Hippocampal formation (tissue), 2 donors: ENCODE results near the gene KLHL36.

ENCODE experiments used
- DNase-seq, 2 donors: peaks; one replicate each; lab custom pipeline; 2025; lab: John Stamatoyannopoulos, UW

KLHL36 gene

DNA sequence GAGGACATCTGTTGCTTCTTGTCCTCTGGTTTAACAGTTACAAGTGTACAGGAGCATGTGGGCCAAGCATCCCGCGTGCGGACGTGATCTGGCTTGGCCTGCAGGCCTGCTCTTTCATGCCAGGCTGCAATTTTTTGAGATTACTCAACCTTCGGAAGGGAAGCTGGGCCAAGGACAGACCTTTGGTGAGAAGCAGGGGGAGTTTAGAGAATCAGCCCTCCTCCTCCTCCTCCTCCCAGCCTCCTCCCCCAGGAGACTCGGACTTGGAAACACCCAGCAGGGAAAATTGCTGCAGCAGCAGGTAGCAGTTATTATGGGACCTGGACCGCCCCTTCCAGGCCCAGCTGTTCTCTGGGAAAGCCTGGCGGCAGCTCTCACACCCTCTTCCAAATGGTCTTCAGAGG lies 5.1 kb upstream of the KLHL36 start:
- DNase-seq: no peak

- no peak for DNase-seq
Observed at GRCh38 chr16:84643674-84644073, 4.6 kb upstream of the KLHL36 start.

GRCh38 chr16:84648595-84649510 lies 542 bp downstream of the KLHL36 start:
- no peak for DNase-seq

GRCh38 chr16:84649511-84649861 lies 1.2 kb downstream of the KLHL36 start:
- no peak for DNase-seq

DNA sequence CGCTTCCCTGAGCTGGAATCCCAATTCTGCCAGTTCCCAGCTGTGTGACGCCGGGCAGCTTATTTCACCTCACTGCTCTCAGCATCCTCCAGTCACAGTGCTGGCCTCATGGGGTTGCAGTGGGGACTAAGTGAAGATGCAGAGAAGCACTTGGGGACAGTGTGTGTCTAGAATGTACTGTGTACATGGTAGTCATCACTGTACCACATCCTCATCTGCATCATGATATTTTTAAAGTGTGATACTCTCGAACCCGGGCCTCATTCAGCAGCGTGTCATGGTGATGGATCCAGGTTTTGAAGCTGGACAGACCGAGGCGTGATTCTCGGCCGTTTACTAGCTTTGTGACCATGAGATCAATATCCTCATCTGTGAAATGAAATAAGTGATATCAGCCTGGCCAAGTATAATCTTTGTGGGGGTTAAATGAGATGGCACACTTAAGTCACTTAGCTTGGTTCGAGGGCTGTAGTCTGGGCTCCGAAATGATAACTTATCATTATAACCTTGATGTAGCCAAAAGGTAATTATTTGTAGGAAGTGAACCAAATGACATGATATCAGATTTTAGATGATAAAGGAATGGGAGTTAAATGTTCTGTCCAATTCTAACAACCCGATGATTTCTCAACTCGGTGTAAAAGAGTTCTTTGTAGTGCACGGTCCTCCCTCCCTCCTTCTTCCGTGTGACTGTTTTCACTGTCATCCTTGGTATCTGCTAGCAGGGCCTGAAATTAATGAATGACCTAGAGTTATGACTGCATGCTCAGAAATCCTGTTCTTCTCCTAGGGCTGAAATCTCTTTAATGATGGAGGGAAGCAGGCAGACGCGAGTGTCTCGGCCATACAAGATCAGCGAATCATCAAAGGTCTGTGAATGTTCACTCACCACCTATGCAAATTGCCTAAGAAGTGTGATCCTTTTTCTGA lies 2.0 kb downstream of the KLHL36 start:
- DNase-seq: no peak

GRCh38 chr16:84652566-84652965 lies 4.3 kb downstream of the KLHL36 start:
- DNase-seq: no peak

DNA sequence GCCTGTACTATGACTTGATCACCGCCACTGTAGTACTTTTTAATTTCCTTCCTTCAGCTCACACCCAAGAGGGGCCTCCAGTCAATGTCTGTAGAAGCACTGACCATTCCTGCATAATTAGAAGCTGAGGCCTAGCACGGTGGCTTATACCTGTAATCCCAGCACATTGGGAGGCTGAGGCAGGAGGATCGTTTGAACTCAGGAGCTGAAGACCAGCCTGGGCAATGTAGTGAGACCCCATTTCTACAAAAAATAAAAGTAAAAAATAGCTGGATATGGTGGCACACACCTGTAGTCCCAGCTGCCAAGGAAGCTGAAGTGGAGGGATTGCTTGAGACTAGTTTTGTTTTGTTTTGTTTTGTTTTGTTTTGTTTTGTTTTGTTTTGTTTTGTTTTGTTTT lies 5.9 kb downstream of the KLHL36 start:
- DNase-seq: no peak

GRCh38 chr16:84654998-84655397 lies 6.7 kb downstream of the KLHL36 start:
- no peak for DNase-seq

DNA sequence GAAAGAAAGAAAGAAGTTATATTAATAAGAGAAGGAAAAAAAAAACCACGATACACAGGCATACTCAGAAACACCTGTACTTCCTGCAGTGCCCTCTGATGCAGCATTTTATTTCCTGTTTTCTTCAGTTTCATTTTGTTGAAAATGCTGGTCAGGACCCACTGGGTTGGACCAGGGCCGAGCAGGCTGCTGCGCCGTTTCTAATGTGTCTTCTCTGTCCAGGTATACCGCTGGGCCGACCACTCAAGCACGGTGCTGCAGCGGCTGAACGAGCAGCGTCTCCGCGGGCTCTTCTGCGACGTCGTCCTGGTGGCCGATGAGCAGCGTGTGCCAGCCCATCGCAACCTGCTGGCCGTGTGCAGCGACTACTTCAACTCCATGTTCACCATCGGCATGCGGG lies 8.3 kb downstream of the KLHL36 start:
- DNase-seq: no peak

DNA sequence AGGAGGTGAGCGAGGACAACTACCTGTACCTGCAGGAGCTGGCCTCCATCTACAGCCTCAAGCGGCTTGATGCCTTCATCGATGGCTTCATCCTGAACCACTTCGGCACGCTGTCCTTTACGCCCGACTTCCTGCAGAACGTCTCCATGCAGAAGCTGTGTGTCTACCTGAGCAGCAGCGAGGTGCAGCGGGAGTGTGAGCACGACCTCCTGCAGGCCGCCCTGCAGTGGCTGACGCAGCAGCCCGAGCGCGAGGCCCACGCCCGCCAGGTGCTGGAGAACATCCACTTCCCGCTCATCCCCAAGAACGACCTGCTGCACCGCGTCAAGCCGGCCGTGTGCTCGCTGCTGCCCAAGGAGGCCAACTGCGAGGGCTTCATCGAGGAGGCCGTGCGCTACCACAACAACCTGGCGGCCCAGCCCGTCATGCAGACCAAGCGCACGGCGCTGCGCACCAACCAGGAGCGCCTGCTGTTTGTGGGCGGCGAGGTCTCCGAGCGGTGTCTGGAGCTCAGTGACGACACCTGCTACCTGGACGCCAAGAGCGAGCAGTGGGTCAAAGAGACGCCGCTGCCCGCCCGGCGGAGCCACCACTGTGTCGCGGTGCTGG lies 9.0 kb downstream of the KLHL36 start:
- no peak for DNase-seq

DNA sequence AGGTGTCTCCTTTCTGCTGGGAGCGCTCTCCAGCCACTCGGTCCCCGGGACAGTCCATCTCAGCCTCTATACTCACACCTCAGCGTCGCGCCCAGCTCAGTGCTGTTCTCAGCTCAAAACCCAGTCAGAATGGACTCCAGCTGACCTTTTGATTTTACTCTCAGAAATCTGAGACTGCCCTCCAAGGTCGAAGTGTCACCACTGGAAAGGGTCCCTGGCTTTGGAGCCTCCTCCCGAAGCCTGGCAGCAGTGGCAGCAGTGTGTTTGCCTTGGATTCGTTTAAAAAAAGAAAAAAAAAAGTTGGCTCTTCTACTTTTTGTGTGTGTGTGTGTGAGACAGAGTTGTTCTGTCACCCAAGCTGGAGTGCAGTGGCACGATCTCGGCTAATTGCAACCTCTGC lies 10.4 kb downstream of the KLHL36 start:
- DNase-seq: no peak

DNA sequence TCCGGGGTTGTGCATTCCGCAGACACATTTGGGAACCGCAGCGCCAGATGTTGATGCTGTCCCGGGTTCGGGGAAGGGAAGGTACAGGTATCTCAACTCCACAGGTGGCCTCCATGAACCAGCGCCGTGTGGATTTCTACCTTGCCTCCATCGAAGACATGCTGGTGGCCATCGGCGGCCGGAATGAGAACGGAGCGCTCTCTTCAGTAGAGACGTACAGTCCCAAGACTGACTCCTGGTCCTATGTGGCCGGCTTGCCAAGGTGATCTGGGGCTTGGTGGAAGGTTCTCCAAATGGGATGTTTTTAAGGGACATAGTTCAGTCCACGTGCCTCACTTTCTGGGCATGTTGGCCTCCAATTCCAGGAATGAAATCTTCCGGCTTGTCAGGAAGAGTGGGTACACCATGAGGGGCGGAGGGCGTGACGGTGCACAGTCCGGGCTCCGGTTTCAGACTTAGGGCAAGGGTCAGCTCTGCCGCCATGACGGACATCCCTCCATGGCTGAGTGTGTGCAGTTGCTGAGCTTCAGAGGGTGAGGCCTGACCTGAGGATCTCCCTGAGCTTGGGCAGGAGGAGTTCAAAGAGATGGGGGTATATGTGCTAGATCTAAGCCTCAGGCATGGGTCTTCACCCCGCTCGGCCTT lies 11.5 kb downstream of the KLHL36 start:
- DNase-seq: no peak

- DNase-seq: no peak
Observed at GRCh38 chr16:84660973-84661372, 12.7 kb downstream of the KLHL36 start.

- DNase-seq: no peak
Observed at GRCh38 chr16:84661418-84662060, 13.2 kb downstream of the KLHL36 start.

- DNase-seq: no peak
Observed at GRCh38 chr16:84662471-84662870, 14.2 kb downstream of the KLHL36 start.

DNA sequence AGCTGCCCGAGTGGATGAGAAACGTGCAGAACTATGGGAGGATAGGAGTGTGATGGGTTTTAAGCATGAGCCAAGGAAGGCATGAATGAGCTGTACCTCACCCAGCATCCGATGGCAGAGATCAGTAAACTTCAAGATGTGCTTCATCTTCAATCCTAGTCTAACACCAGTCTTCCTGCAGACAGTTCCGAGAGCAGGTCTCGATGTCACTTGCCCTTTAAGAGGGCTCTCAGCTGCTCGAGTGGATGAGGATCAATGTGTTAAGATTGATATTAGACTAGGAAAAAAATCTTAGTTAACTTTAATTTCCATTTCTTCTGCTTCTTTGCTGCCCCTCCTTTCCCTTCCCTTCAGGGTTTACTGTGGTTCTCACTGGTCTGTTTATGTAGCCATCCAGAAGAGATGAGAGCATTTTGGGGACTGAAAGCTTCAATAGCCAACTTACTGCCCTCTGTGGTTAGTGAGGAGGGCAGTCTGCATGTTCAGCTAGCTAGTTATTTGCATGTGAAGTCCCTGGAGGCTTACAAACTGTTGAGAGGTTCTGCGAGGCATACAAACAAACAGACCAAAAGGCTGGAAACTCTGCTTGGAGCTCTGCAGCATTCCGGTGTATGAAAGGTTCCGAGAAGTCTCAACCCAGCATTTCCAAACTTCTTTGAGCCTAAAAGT lies 15.3 kb downstream of the KLHL36 start:
- no peak for DNase-seq

- DNase-seq: no peak
Observed at GRCh38 chr16:84665359-84665758, 17.0 kb downstream of the KLHL36 start.

- DNase-seq: no peak
Observed at GRCh38 chr16:84665843-84666242, 17.5 kb downstream of the KLHL36 start.

GRCh38 chr16:84667600-84668309 lies 19.4 kb downstream of the KLHL36 start:
- DNase-seq: no peak

DNA sequence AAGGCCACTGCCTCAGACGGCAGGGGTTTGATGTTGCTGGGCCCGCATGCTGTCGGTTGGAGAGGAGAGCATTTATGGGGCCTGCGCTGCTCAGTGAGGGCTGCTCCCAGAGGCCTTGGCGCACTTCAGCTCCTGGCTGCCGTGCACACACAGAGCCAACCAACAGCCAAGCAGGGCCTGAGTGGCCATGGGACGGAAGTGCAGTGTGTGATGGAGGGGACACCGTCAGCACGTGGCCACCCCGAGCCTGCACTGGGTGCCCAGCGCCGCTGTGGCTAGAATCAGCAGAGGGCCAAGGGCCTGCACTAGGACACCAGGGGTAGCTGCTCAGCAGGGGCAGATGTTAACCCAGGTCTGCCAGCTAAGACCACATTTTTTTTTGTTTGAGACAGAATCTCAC lies 21.8 kb downstream of the KLHL36 start:
- DNase-seq: no peak
